Stimulated activated effector memory CD8-positive, alpha-beta T cell treated with anti-CD3 and anti-CD28 coated beads, Interleukin-12 subunit alpha, Interleukin-12 subunit beta, amount 100 ng/mL, for 72 hours (primary cell): ENCODE results near the gene PDGFRB.
A peak's percentile ranks its signal among the peaks of the same experiment; 100 is the strongest.
"Not testable (repeated sequence)": the region's sequence is repeated elsewhere in the genome, so short reads cannot be mapped to it uniquely, and the experiment has no call there.

ENCODE experiments used
- ATAC-seq: fragments of 150-1000 bp; cut with Tn5 transposase; 2 replicates; pipeline ENCODE4 v1.10.0; 2021
- DNase-seq, 2 donors: peaks; one replicate each; pipeline ENCODE4 v3.0.0; 2021 to 2022; ENCODE audit warnings: low spot score in 2 of 2
- H3K27ac Mint-ChIP-seq: one replicate; pipeline ENCODE4 v1.8.0; 2022; ENCODE audit warnings: mild to moderate bottlenecking, mixed read lengths
- H3K36me3 Mint-ChIP-seq: one replicate; pipeline ENCODE4 v1.8.0; 2022; ENCODE audit warnings: mild to moderate bottlenecking, mixed read lengths
- H3K4me1 Mint-ChIP-seq: one replicate; pipeline ENCODE4 v1.8.0; 2022; ENCODE audit warnings: mixed read lengths
- H3K4me3 Mint-ChIP-seq: one replicate; pipeline ENCODE4 v1.8.0; 2022; ENCODE audit warnings: mild to moderate bottlenecking, mixed read lengths
- H3K9me3 Mint-ChIP-seq: one replicate; pipeline ENCODE4 v1.8.0; 2022; ENCODE audit warnings: mixed read lengths

Gene PDGFRB

GRCh38 chr5:150085950-150086715 lies 69.5 kb downstream of the PDGFRB start, which contains the start of gene CSF1R:
Gene CSF1R, minus strand, starts transcription at chr5:150086554. Its CDS starts 127 bp downstream, at chr5:150086427.
- H3K4me1 Mint-ChIP-seq: peaks cover 5% of the 10 kb centered on the region
- no peaks in the 10 kb centered on the region for H3K36me3 Mint-ChIP-seq
- no peak for ATAC-seq
- no peak within 1 kb of the TSS for H3K27ac Mint-ChIP-seq
- H3K9me3 Mint-ChIP-seq: no peaks in the 10 kb centered on the region
- no peak within 1 kb of the TSS for H3K4me3 Mint-ChIP-seq
- peak in 1 of 2 donors; percentile 35 for DNase-seq

- DNase-seq (peak in 1 of 2 donors; percentile 43), ATAC-seq (no peak)
- Mint-ChIP-seq H3K4me3 (no peak overlapping the region), H3K4me1 (peaks cover 5% of the 10 kb centered on the region), H3K9me3 (no peaks in the 10 kb centered on the region), H3K36me3 (no peaks in the 10 kb centered on the region), H3K27ac (no peak overlapping the region)
Measured at GRCh38 chr5:150085191-150085912, 70.3 kb downstream of the PDGFRB start.

GRCh38 chr5:150084754-150085153 lies 70.9 kb downstream of the PDGFRB start:
- H3K4me1 Mint-ChIP-seq, H3K4me3 Mint-ChIP-seq, H3K27ac Mint-ChIP-seq: not testable (repeated sequence)

GRCh38 chr5:150082889-150083288 lies 72.8 kb downstream of the PDGFRB start:
- ATAC-seq: no peak
- no peak overlapping the region for H3K27ac Mint-ChIP-seq
- peak in 1 of 2 donors; percentile 28 for DNase-seq
- H3K9me3 Mint-ChIP-seq: no peaks in the 10 kb centered on the region
- H3K4me1 Mint-ChIP-seq: peaks cover 5% of the 10 kb centered on the region
- H3K4me3 Mint-ChIP-seq: no peak overlapping the region
- H3K36me3 Mint-ChIP-seq: no peaks in the 10 kb centered on the region

More at GRCh38 chr5:150084754-150085153, 70.9 kb downstream of the PDGFRB start:
- ATAC-seq, H3K36me3 Mint-ChIP-seq, H3K9me3 Mint-ChIP-seq: not testable (repeated sequence)
- peak in 1 of 2 donors; percentile 12 for DNase-seq

GRCh38 chr5:150082374-150082773 lies 73.3 kb downstream of the PDGFRB start:
- H3K4me1 Mint-ChIP-seq: peaks cover 5% of the 10 kb centered on the region
- H3K4me3 Mint-ChIP-seq: no peak overlapping the region
- H3K9me3 Mint-ChIP-seq: no peaks in the 10 kb centered on the region
- no peak overlapping the region for H3K27ac Mint-ChIP-seq
- no peak for ATAC-seq
- peak in 1 of 2 donors; percentile 41 for DNase-seq
- H3K36me3 Mint-ChIP-seq: no peaks in the 10 kb centered on the region

GRCh38 chr5:150081541-150082283 lies 73.9 kb downstream of the PDGFRB start:
- ATAC-seq (peak; percentile 43), DNase-seq (no peak)
- no peaks in the 10 kb centered on the region for H3K36me3 Mint-ChIP-seq
- H3K9me3 Mint-ChIP-seq: no peaks in the 10 kb centered on the region
- no peak overlapping the region for H3K27ac Mint-ChIP-seq
- peaks cover 5% of the 10 kb centered on the region for H3K4me1 Mint-ChIP-seq
- no peak overlapping the region for H3K4me3 Mint-ChIP-seq

- DNase-seq: peak in 1 of 2 donors; percentile 18
- Mint-ChIP-seq H3K36me3 (no peaks in the 10 kb centered on the region), H3K4me3 (no peak overlapping the region), H3K4me1 (peaks cover 5% of the 10 kb centered on the region), H3K9me3 (no peaks in the 10 kb centered on the region), H3K27ac (no peak overlapping the region)
- no peak for ATAC-seq
Measured at GRCh38 chr5:150080696-150081435, 74.8 kb downstream of the PDGFRB start.

- DNase-seq: peak in 1 of 2 donors; percentile 46
- no peak for ATAC-seq
- no peaks in the 10 kb centered on the region for H3K36me3 Mint-ChIP-seq
- H3K4me3 Mint-ChIP-seq: no peak overlapping the region
- no peak overlapping the region for H3K27ac Mint-ChIP-seq
- peaks cover 5% of the 10 kb centered on the region for H3K4me1 Mint-ChIP-seq
- H3K9me3 Mint-ChIP-seq: no peaks in the 10 kb centered on the region
Measured at GRCh38 chr5:150079909-150080461, 75.7 kb downstream of the PDGFRB start.

GRCh38 chr5:150078802-150079689 lies 76.6 kb downstream of the PDGFRB start:
- ATAC-seq: no peak
- no peak overlapping the region for H3K4me3 Mint-ChIP-seq

GRCh38 chr5:150077996-150078801 lies 77.4 kb downstream of the PDGFRB start:
- no peaks in the 10 kb centered on the region for H3K9me3 Mint-ChIP-seq
- peaks cover 5% of the 10 kb centered on the region for H3K4me1 Mint-ChIP-seq
- H3K36me3 Mint-ChIP-seq: no peaks in the 10 kb centered on the region
- no peak overlapping the region for H3K4me3 Mint-ChIP-seq
- no peak for ATAC-seq
- peak in 1 of 2 donors; percentile 38 for DNase-seq
- no peak overlapping the region for H3K27ac Mint-ChIP-seq

More at GRCh38 chr5:150078802-150079689, 76.6 kb downstream of the PDGFRB start:
- peak in 1 of 2 donors; percentile 41 for DNase-seq
- H3K9me3 Mint-ChIP-seq: no peaks in the 10 kb centered on the region
- H3K4me1 Mint-ChIP-seq: peaks cover 5% of the 10 kb centered on the region
- no peaks in the 10 kb centered on the region for H3K36me3 Mint-ChIP-seq
- no peak overlapping the region for H3K27ac Mint-ChIP-seq

- no peaks in the 10 kb centered on the region for H3K36me3 Mint-ChIP-seq
- no peak for DNase-seq
- H3K9me3 Mint-ChIP-seq: no peaks in the 10 kb centered on the region
- H3K27ac Mint-ChIP-seq: no peak overlapping the region
- no peak overlapping the region for H3K4me3 Mint-ChIP-seq
- H3K4me1 Mint-ChIP-seq: peaks cover 2% of the 10 kb centered on the region
- no peak for ATAC-seq
Measured at GRCh38 chr5:150077060-150077459, 78.6 kb downstream of the PDGFRB start.

GRCh38 chr5:150075806-150076205 lies 79.8 kb downstream of the PDGFRB start:
- no peaks in the 10 kb centered on the region for H3K4me1 Mint-ChIP-seq
- ATAC-seq: no peak
- H3K27ac Mint-ChIP-seq: no peak overlapping the region
- H3K36me3 Mint-ChIP-seq: no peaks in the 10 kb centered on the region
- peak in 1 of 2 donors; percentile 44 for DNase-seq
- H3K9me3 Mint-ChIP-seq: no peaks in the 10 kb centered on the region
- no peak overlapping the region for H3K4me3 Mint-ChIP-seq

- H3K4me3 Mint-ChIP-seq: no peak overlapping the region
- H3K36me3 Mint-ChIP-seq: no peaks in the 10 kb centered on the region
- no peaks in the 10 kb centered on the region for H3K9me3 Mint-ChIP-seq
Measured at GRCh38 chr5:150075233-150075632, 80.4 kb downstream of the PDGFRB start.

More at GRCh38 chr5:150075233-150075632, 80.4 kb downstream of the PDGFRB start:
- no peak for ATAC-seq
- H3K4me1 Mint-ChIP-seq: no peaks in the 10 kb centered on the region
- no peak overlapping the region for H3K27ac Mint-ChIP-seq
- peak in 1 of 2 donors; percentile 41 for DNase-seq
